ACC112 (cell line): Measurements from ENCODE around the gene LRRIQ3.
A peak's percentile ranks its signal among the peaks of the same experiment; 100 is the strongest.
"Not testable (repeated sequence)": the region's sequence is repeated elsewhere in the genome, so short reads cannot be mapped to it uniquely, and the experiment has no call there.

Experiments
- H2AFZ ChIP-seq: fragments of 200-600 bp; sonication (generic); one replicate; pipeline ENCODE4 v1.6.0; 2017; ENCODE audit warnings: antibody characterized with exemption, low read length; ENCODE audit not compliant: unreplicated experiment
- H3K27ac ChIP-seq: fragments of 200-600 bp; sonication (generic); 2 replicates; pipeline ENCODE4 v1.5.1; 2014; ENCODE audit warnings: low read depth, mild to moderate bottlenecking, antibody characterized with exemption, low read length, moderate library complexity
- H3K27me3 ChIP-seq: fragments of 200-600 bp; sonication (generic); 2 replicates; pipeline ENCODE4 v1.6.1; 2014; ENCODE audit warnings: mild to moderate bottlenecking, antibody characterized with exemption, low read length, moderate library complexity, mixed read lengths; ENCODE audit not compliant: insufficient read depth
- H3K36me3 ChIP-seq: fragments of 200-600 bp; sonication (generic); 2 replicates; pipeline ENCODE4 v1.6.1; 2016; ENCODE audit warnings: mild to moderate bottlenecking, antibody characterized with exemption, low read length, moderate library complexity, mixed read lengths; ENCODE audit not compliant: insufficient read depth
- H3K4me1 ChIP-seq: fragments of 200-600 bp; sonication (generic); one replicate; pipeline ENCODE4 v1.6.1; 2016; ENCODE audit warnings: low read length, mixed read lengths; ENCODE audit not compliant: insufficient read depth, unreplicated experiment, control insufficient read depth
- H3K4me3 ChIP-seq: fragments of 200-600 bp; sonication (generic); 2 replicates; pipeline ENCODE4 v1.5.1; 2014; ENCODE audit warnings: mild to moderate bottlenecking, low read depth, low read length
- H3K79me2 ChIP-seq: fragments of 200-600 bp; sonication (generic); one replicate; pipeline ENCODE4 v1.6.0; 2016; ENCODE audit warnings: low read length; ENCODE audit not compliant: control insufficient read depth, unreplicated experiment, insufficient read depth

Gene LRRIQ3

GRCh38 chr1:74205266-74205665, 7.3 kb upstream of the LRRIQ3 start:
- Histone ChIP-seq H3K79me2 (no peaks in the 10 kb centered on the region), H2AFZ (no peak overlapping the region), H3K27ac (no peak overlapping the region), H3K4me1 (no peaks in the 10 kb centered on the region), H3K36me3 (peaks cover 5% of the 10 kb centered on the region; the same call in 1 of the 2 replicates), H3K4me3 (no peak overlapping the region), H3K27me3 (no peaks in the 10 kb centered on the region)

DNA sequence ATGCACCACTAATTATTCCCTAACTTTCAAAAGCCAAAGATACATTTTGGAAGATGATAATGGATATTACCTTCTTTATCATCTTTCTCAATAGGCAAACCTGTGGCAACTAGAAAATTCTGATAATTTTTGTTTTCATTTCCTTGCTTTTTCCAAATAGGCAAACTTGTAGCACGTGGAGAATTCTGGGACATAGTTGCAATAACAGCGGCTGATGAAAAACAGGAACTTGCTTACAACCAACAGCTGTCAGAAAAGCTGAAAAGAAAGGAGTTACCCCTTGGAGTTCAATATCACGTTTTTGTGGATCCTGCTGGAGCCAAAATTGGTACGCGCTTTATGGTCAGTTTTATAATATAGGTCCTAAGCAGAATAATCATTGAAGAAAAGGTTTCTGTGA, 1.5 kb upstream of the LRRIQ3 start:
- Histone ChIP-seq H3K27ac (no peak overlapping the region), H3K36me3 (peaks cover 5% of the 10 kb centered on the region; the same call in 1 of the 2 replicates), H3K4me1 (peaks cover 7% of the 10 kb centered on the region), H3K4me3 (peak overlapping the region; percentile 80), H2AFZ (no peak overlapping the region), H3K27me3 (no peaks in the 10 kb centered on the region), H3K79me2 (peaks cover 11% of the 10 kb centered on the region)

DNA sequence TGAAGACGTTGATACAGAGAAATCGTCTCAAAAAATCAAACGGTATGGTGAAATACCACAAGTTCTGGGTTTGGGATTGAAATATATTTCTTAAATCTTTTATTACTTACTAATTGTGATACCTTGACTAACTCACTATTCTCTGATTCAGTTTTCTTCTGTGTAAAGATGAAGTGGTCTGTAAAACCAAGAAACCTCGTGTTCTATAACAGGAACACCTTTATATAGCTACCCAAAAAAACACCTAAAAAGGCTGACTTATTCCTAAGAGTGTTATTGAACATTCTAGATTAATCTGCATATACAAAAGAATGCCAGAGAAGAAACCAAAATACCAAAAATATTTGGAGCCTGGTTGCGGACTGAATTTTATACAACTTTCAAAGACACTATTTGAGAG, 721 bp downstream of the LRRIQ3 start:
- Histone ChIP-seq H3K4me3 (peak overlapping the region; percentile 80), H3K36me3 (peaks cover 5% of the 10 kb centered on the region; the same call in 1 of the 2 replicates), H3K27ac (peak overlapping the region; percentile 72), H2AFZ (peak overlapping the region; percentile 96), H3K4me1 (peaks cover 7% of the 10 kb centered on the region), H3K79me2 (peaks cover 11% of the 10 kb centered on the region), H3K27me3 (no peaks in the 10 kb centered on the region)

GRCh38 chr1:74195339-74195738, 2.6 kb downstream of the LRRIQ3 start:
- Histone ChIP-seq H3K4me3 (no peak overlapping the region), H2AFZ (no peak overlapping the region), H3K79me2 (peaks cover 11% of the 10 kb centered on the region), H3K4me1 (peaks cover 7% of the 10 kb centered on the region), H3K36me3 (no peaks in the 10 kb centered on the region), H3K27ac (no peak overlapping the region), H3K27me3 (no peaks in the 10 kb centered on the region)

GRCh38 chr1:74193908-74194307, 4.1 kb downstream of the LRRIQ3 start:
- Histone ChIP-seq H3K27ac (no peak overlapping the region), H3K36me3 (no peaks in the 10 kb centered on the region), H3K4me3 (no peak overlapping the region), H3K27me3 (no peaks in the 10 kb centered on the region), H2AFZ (no peak overlapping the region), H3K79me2 (peaks cover 4% of the 10 kb centered on the region), H3K4me1 (peaks cover under 1% of the 10 kb centered on the region)

- Histone ChIP-seq H3K79me2 (no peaks in the 10 kb centered on the region), H3K4me3 (no peak overlapping the region), H2AFZ (no peak overlapping the region), H3K4me1 (no peaks in the 10 kb centered on the region), H3K27me3 (no peaks in the 10 kb centered on the region), H3K27ac (no peak overlapping the region), H3K36me3 (no peaks in the 10 kb centered on the region)
Observed at GRCh38 chr1:74180490-74180889, 17.5 kb downstream of the LRRIQ3 start.

- not testable (repeated sequence) for H3K4me3 ChIP-seq, H3K36me3 ChIP-seq, H2AFZ ChIP-seq, H3K27me3 ChIP-seq, H3K4me1 ChIP-seq, H3K79me2 ChIP-seq, H3K27ac ChIP-seq
Observed at GRCh38 chr1:74174423-74174822, 23.6 kb downstream of the LRRIQ3 start.

GRCh38 chr1:74162333-74162732, 35.6 kb downstream of the LRRIQ3 start:
- H3K27ac ChIP-seq, result no peak overlapping the region
- no peaks in the 10 kb centered on the region for H3K36me3 ChIP-seq
- H3K79me2 ChIP-seq, result no peaks in the 10 kb centered on the region
- H3K27me3 ChIP-seq, result 0 out of 2 replicates have a peak, but pooled peaks cover 3% of the 10 kb centered on the region
- no peak overlapping the region for H2AFZ ChIP-seq
- no peak overlapping the region for H3K4me3 ChIP-seq
- no peaks in the 10 kb centered on the region for H3K4me1 ChIP-seq

GRCh38 chr1:74161497-74161896, 36.5 kb downstream of the LRRIQ3 start:
- Histone ChIP-seq H3K27me3 (0 out of 2 replicates have a peak, but pooled peaks cover 1% of the 10 kb centered on the region), H3K4me3 (no peak overlapping the region), H2AFZ (no peak overlapping the region), H3K4me1 (no peaks in the 10 kb centered on the region), H3K27ac (no peak overlapping the region), H3K36me3 (no peaks in the 10 kb centered on the region), H3K79me2 (no peaks in the 10 kb centered on the region)

- no peaks in the 10 kb centered on the region for H3K27me3 ChIP-seq
- H2AFZ ChIP-seq, result no peak overlapping the region
- no peaks in the 10 kb centered on the region for H3K4me1 ChIP-seq
- no peak overlapping the region for H3K4me3 ChIP-seq
- H3K36me3 ChIP-seq, result no peaks in the 10 kb centered on the region
- H3K27ac ChIP-seq, result no peak overlapping the region
- H3K79me2 ChIP-seq, result no peaks in the 10 kb centered on the region
Observed at GRCh38 chr1:74160046-74160445, 37.9 kb downstream of the LRRIQ3 start.

GRCh38 chr1:74145086-74145485, 52.9 kb downstream of the LRRIQ3 start:
- no peak overlapping the region for H3K4me3 ChIP-seq

More at GRCh38 chr1:74145086-74145485, 52.9 kb downstream of the LRRIQ3 start:
- Histone ChIP-seq H2AFZ (no peak overlapping the region), H3K79me2 (no peaks in the 10 kb centered on the region), H3K4me1 (no peaks in the 10 kb centered on the region), H3K27ac (no peak overlapping the region), H3K36me3 (no peaks in the 10 kb centered on the region), H3K27me3 (no peaks in the 10 kb centered on the region)
